ENCODE results near the gene SHROOM3.

DNA sequence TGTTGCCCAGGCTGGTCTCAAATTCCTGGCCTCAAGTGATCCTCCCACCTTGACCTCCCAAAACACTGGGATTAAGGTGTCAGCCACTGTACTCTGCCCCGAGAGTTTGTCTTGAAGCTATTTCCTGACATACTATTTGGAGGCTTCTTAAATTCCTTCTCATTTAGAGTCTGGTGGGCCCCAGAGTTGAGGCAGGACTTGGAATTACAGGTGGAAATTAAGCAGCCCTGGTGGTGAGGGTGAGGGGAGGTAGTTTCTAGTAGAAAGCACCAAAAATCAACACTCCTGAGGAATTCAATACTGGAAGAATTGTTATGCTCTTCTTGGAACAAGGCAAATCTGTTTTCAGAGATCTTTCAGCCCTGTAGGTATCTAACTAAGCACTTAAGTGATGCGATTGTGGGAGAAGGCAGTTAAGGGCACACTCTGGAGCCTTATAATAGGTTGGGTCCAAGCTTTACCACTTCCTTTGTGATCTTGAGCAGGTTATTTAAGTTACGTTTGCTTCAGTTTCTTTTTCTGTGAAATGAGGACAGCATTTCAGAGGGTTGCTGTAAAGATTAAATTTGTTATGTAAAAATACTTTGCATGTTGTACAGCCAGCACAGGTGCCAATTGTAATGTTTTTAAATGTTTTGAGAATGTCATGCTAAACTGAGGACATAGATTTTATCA is 262.2 kb downstream of the SHROOM3 start:
- no peak for TF ChIP-seq POLR2A (IDR thresholded peaks at IDR 0.05)
- TF ChIP-seq, protein P1, sequence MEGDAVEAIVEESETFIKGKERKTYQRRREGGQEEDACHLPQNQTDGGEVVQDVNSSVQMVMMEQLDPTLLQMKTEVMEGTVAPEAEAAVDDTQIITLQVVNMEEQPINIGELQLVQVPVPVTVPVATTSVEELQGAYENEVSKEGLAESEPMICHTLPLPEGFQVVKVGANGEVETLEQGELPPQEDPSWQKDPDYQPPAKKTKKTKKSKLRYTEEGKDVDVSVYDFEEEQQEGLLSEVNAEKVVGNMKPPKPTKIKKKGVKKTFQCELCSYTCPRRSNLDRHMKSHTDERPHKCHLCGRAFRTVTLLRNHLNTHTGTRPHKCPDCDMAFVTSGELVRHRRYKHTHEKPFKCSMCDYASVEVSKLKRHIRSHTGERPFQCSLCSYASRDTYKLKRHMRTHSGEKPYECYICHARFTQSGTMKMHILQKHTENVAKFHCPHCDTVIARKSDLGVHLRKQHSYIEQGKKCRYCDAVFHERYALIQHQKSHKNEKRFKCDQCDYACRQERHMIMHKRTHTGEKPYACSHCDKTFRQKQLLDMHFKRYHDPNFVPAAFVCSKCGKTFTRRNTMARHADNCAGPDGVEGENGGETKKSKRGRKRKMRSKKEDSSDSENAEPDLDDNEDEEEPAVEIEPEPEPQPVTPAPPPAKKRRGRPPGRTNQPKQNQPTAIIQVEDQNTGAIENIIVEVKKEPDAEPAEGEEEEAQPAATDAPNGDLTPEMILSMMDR (IDR thresholded peaks at IDR 0.05) = no peak

All from stomach (tissue), 4 donors.